TTC549 (cell line): ENCODE results near the gene KRTAP13-2.

Source experiments
- FAIRE-seq: peaks from 2 replicates; lab custom pipeline; 2012; peaks lifted over from hg19 to GRCh38; lab: Jason Lieb, UNC

The KRTAP13-2 gene

GRCh38 chr21:30372139-30372770 lies at the start of gene KRTAP13-2:
TSS of gene KRTAP13-2 (minus strand) at chr21:30372271. CDS start at chr21:30372213, 58 bp downstream.
- no peak for FAIRE-seq

- FAIRE-seq, result no peak
These were observed 43.9 kb upstream of the KRTAP13-2 start for GRCh38 chr21:30415993-30416392.

- no peak for FAIRE-seq
These were observed 36.9 kb upstream of the KRTAP13-2 start for GRCh38 chr21:30408782-30409494.

- FAIRE-seq, result no peak
These were observed 23.7 kb upstream of the KRTAP13-2 start, which contains the start of gene KRTAP13-1 for GRCh38 chr21:30395731-30396130. TSS of gene KRTAP13-1 (plus strand) at chr21:30396031. CDS start at chr21:30396087, 56 bp downstream.

- no peak for FAIRE-seq
These were observed 19.5 kb upstream of the KRTAP13-2 start for GRCh38 chr21:30391492-30392025.

GRCh38 chr21:30382201-30382600 lies 10.1 kb upstream of the KRTAP13-2 start:
- FAIRE-seq, result no peak

- no peak for FAIRE-seq
These were observed 16.2 kb downstream of the KRTAP13-2 start for GRCh38 chr21:30355906-30356305.

GRCh38 chr21:30354308-30355005 lies 17.6 kb downstream of the KRTAP13-2 start:
- no peak for FAIRE-seq

- no peak for FAIRE-seq
These were observed 20.5 kb downstream of the KRTAP13-2 start for GRCh38 chr21:30351534-30351933.

GRCh38 chr21:30349572-30349971 lies 22.5 kb downstream of the KRTAP13-2 start:
- FAIRE-seq, result no peak

- FAIRE-seq, result no peak
These were observed 23.6 kb downstream of the KRTAP13-2 start, which contains the start of gene KRTAP23-1 for GRCh38 chr21:30348506-30348905. TSS of gene KRTAP23-1 (minus strand) at chr21:30348606. CDS start at chr21:30348606, 0 bp downstream.

- no peak for FAIRE-seq
These were observed 27.1 kb downstream of the KRTAP13-2 start for GRCh38 chr21:30345014-30345413.

GRCh38 chr21:30340714-30341573 lies 31.1 kb downstream of the KRTAP13-2 start:
- peak; percentile 9 for FAIRE-seq

- FAIRE-seq, result no peak
These were observed 33.4 kb downstream of the KRTAP13-2 start for GRCh38 chr21:30338717-30339116.

GRCh38 chr21:30337772-30338171 lies 34.3 kb downstream of the KRTAP13-2 start:
- FAIRE-seq, result no peak

- FAIRE-seq, result no peak
These were observed 34.8 kb downstream of the KRTAP13-2 start, which contains the start of gene KRTAP27-1 for GRCh38 chr21:30337276-30337744. TSS of gene KRTAP27-1 (minus strand) at chr21:30337694. CDS start at chr21:30337668, 26 bp downstream.

- no peak for FAIRE-seq
These were observed 35.5 kb downstream of the KRTAP13-2 start for GRCh38 chr21:30336596-30336995.

GRCh38 chr21:30333736-30334135 lies 38.3 kb downstream of the KRTAP13-2 start:
- FAIRE-seq, result no peak

- no peak for FAIRE-seq
These were observed 39.4 kb downstream of the KRTAP13-2 start for GRCh38 chr21:30332681-30333080.

GRCh38 chr21:30329203-30329875 lies 42.7 kb downstream of the KRTAP13-2 start:
- no peak for FAIRE-seq

GRCh38 chr21:30326390-30326789 lies 45.7 kb downstream of the KRTAP13-2 start:
- no peak for FAIRE-seq
